Choroid plexus epithelial cell (primary cell): ENCODE data around the gene RAP1A.

Experiments used
- DNase-seq: peaks from one replicate; pipeline ENCODE4 v3.0.0-alpha.2; 2010; ENCODE audit warnings: low read depth
- H3K4me3 ChIP-seq: 2 replicates; pipeline ENCODE4 v1.5.1; 2011; ENCODE audit warnings: low read depth, mild to moderate bottlenecking, control low read depth, low read length, moderate library complexity
- CTCF ChIP-seq: conservative IDR thresholded peaks from 2 replicates; pipeline ENCODE4 v1.5.1; 2011; ENCODE audit warnings: low read depth, mild to moderate bottlenecking, control low read depth, inconsistent platforms, low read length, moderate library complexity

Gene RAP1A

DNA sequence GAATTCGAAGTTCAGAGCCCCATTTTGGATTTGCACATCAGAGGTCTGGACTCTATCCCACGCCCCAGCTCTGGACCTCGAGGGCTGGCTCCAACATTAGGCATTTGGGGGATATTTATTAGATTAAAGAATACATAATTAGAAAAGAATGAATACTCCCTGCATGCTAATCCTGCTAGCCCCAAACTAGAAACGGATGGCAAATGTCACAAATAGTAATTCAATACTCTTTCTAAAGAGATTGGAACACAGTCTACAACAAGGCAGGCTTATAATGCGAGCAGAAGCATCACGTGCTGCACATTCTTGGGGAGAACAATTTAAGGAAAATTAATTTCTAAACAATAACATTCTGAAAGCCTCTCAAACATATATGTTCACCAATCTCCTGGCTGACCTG is 27.7 kb upstream of the RAP1A start:
- H3K4me3 ChIP-seq, result no peak overlapping the region
- TF ChIP-seq CTCF, result no peak
- DNase-seq, result no peak

DNA sequence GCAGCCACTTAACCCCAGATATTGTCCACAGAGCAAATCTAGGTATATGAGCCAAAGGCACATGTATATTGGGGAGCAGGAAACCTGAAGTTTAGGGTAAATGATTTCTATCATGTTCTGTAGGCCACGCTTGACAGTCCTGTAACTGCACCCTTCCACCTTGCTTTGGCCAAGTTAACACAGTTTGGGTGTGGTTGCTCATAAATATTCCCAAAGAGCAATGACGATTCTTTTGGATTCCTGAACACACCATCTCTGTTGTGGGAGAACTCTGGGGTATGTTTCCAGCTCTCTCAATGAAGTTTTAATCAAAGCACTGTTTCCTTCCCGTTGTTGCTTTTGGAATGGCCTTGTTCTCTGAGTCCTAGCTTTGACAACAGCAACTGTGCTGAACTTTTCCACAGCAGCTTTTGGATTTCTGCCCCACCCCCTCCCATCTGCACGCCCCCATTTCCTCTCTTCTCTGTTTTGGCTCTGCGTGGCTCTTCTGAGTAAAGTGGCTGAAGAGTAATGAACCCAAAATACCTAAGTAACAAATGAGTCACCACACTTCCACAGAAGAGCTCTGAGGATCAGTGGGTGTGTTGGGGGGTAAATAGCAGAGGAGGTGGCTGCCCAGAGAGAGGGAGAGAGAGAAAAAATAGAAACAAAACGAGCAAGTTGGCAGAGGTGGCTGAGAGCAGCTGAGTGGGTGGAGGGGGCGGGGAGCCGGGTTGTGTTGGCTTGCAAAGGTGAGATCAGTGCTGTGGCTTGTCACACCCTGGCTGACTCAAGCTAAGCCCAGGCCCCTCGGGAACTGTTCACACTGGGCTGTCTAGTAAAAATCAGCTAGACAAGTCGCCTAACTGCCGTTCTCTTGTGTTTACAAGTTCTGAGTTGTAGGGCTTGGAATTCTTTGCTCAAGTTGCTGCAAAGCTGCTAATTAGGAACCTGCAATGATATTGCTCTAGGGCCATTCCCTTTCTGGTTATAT is 26.9 kb upstream of the RAP1A start:
- TF ChIP-seq CTCF, result no peak
- peak overlapping the region; percentile 22 for H3K4me3 ChIP-seq
- DNase-seq, result peak; percentile 69

DNA sequence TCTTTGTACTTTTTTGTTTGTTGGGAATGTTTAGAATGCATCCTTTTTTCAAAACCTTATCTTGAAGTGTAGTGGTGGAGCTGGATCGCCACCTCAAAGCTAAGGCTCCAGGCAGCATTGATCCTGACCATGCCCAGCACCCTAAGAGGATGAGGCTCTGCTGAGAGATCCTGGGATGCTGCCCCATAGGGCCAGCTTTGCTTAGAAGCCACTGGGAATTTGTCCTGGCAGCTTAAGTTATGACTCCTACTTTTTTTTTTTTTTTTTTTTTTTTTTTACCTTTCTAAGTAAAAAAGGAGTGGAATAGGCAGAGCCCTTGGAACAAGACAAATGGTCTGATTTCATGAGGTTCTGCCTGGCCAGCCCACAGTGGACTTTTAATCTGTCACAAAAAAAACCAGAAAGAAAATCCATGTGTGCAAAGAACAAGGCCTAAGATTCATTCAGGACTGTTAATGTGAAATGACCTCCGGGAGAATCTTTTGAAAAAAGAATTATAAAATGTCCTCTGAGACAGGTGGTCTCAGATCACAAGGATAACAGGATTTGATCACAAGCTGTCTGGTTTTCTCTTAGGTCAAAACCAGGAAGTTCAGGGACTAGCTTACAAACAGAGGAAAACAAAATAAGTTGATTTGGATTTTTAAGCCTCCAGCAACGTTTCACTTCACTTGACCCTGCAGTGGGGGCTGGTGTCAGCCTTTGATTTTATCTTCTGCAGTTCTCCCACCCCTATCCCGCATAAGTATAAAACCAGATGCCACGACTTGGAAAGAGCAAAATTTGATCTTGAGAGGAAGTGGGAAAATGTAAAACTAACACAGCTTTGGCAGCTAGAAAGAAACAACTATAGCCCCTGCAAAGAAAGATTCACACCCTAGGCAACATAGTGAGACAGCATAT is 25.9 kb upstream of the RAP1A start:
- no peak overlapping the region for H3K4me3 ChIP-seq
- no peak for DNase-seq
- no peak for TF ChIP-seq CTCF

GRCh38 chr1:111594306-111594693 is 25.3 kb upstream of the RAP1A start:
- no peak for TF ChIP-seq CTCF
- no peak for DNase-seq
- no peak overlapping the region for H3K4me3 ChIP-seq

DNA sequence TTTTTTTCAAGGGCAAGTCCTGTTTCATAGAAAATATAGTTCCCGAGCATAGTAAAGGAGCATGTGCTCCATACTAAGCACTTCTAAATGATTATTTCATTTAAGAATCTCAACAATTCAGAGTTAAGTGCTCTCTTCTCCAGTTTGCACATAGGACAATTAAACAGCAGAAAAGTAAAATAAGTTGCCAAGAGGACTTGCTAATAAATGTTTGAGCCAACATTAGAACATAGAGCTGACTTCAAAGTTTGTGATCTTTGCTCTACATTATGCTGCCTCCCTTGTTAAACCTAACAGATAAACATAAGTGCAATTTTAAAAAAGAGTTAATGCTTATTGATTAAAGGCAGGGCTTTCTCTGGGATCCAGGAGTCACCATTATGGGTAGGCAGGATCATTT is 23.8 kb upstream of the RAP1A start:
- TF ChIP-seq CTCF, result no peak
- H3K4me3 ChIP-seq, result no peak overlapping the region
- DNase-seq, result no peak

GRCh38 chr1:111596499-111596898 is 23.1 kb upstream of the RAP1A start:
- no peak for TF ChIP-seq CTCF
- H3K4me3 ChIP-seq, result no peak overlapping the region
- DNase-seq, result no peak
